HCT116 (cell line): ENCODE results near the gene SUPT5H. TPM values are rescaled to one million over a fixed set of nuclear protein-coding genes. Genes with fewer than 3 reads are reported as not detected.
A peak's percentile ranks its signal among the peaks of the same experiment; 100 is the strongest.

Source experiments
- ATAC-seq: fragments of 200-7000 bp; cut with Tn5 transposase; 2 replicates; pipeline ENCODE4 v1.9.1; 2020; ENCODE audit warnings: mild to moderate bottlenecking, moderate library complexity
- BruUV-seq: library from RNA; stranded (reverse); fragments of 400-500 nt; replicated peaks from 2 replicates; lab custom pipeline; 2021; lab: Mats Ljungman, UMichigan
- CTCF ChIA-PET: fragments of 300-600 bp; sonication (Branson Sonifier 250); formaldehyde crosslinking; loops from one replicate; lab custom pipeline; 2021; ENCODE audit warnings: antibody characterized with exemption; lab: Charles Lee
- POLR2A ChIA-PET: fragments of 300-600, 350-600 bp; sonication (Branson Sonifier 250); formaldehyde crosslinking; loops from one replicate; lab custom pipeline; 2021; ENCODE audit warnings: antibody characterized with exemption; lab: Charles Lee
- RAD21 ChIA-PET, 2 experiments: fragments of 300-600 bp; sonication (Branson Sonifier 250); formaldehyde crosslinking; loops; one replicate each; lab custom pipeline; 2023; ENCODE audit warnings: low total read pairs in 2 of 2; ENCODE audit not compliant: uncharacterized antibody in 2 of 2, unreplicated experiment in 2 of 2, low non-redundant PET in 1 of 2; lab: Charles Lee
- DNase-seq: peaks from one replicate; pipeline ENCODE4 v3.0.0-alpha.2; 2010; ENCODE audit warnings: low read depth, low spot score
- H2AFZ ChIP-seq: fragments of 200-600 bp; shearing (Covaris generic), sonication (generic); 2 replicates; pipeline ENCODE4 v1.6.1; 2017; ENCODE audit warnings: low read depth, mixed run types, mixed read lengths, antibody characterized with exemption, low read length; ENCODE audit not compliant: poor library complexity, severe bottlenecking
- H3K27ac ChIP-seq: 2 replicates; pipeline ENCODE4 v1.5.1; 2012; ENCODE audit warnings: low read depth, low read length
- H3K27me3 ChIP-seq: fragments of 200-600 bp; sonication (generic); 2 replicates; pipeline ENCODE4 v1.6.1; 2016; ENCODE audit warnings: mixed run types, low read length, mixed read lengths; ENCODE audit not compliant: insufficient read depth
- H3K36me3 ChIP-seq, 2 experiments: fragments of 200-500 bp in 1 of 2; fragments of 200-600 bp in 1 of 2; sonication (Bioruptor generic) in 1 of 2; sonication (generic) in 1 of 2; 2 replicates each; pipeline versions ENCODE4 v1.5.1 to v1.6.1; 2014 to 2016; ENCODE audit warnings: low read length in 2 of 2, inconsistent platforms in 1 of 2, mixed read lengths in 1 of 2, mixed run types in 1 of 2; ENCODE audit not compliant: insufficient read depth in 2 of 2, control insufficient read depth in 1 of 2
- H3K4me1 ChIP-seq, 2 experiments: fragments of 200-600 bp in 1 of 2; sonication (generic) in 1 of 2; 2 replicates each; pipeline versions ENCODE4 v1.5.1 to v1.6.1; 2012 to 2017; ENCODE audit warnings: low read length in 2 of 2, inconsistent platforms in 1 of 2, mild to moderate bottlenecking in 1 of 2, mixed read lengths in 1 of 2, mixed run types in 1 of 2, moderate library complexity in 1 of 2; ENCODE audit not compliant: insufficient read depth in 2 of 2, control insufficient read depth in 1 of 2
- H3K4me2 ChIP-seq: fragments of 200-600 bp; sonication (generic); 2 replicates; pipeline ENCODE4 v1.6.1; 2017; ENCODE audit warnings: mixed run types, low read length, mixed read lengths
- H3K4me3 ChIP-seq, 2 experiments: fragments of 200-600 bp in 1 of 2; sonication (generic) in 1 of 2; replicated peaks in 1 of 2; 2 replicates each; pipeline ENCODE4 v1.5.1; 2011 to 2016; ENCODE audit warnings: low read length in 2 of 2, control low read depth in 1 of 2, low read depth in 1 of 2, mild to moderate bottlenecking in 1 of 2, mixed read lengths in 1 of 2, mixed run types in 1 of 2
- H3K79me2 ChIP-seq: fragments of 200-600 bp; sonication (generic); 2 replicates; pipeline ENCODE4 v1.6.1; 2017; ENCODE audit warnings: mild to moderate bottlenecking, mixed run types, low read length, moderate library complexity, mixed read lengths; ENCODE audit not compliant: insufficient read depth
- H3K9ac ChIP-seq: fragments of 200-600 bp; sonication (generic); 2 replicates; pipeline ENCODE4 v1.6.1; 2016; ENCODE audit warnings: low read length, mixed read lengths
- H3K9me2 ChIP-seq: fragments of 200-600 bp; sonication (generic), shearing (Covaris generic); 2 replicates; pipeline ENCODE4 v1.6.1; 2017; ENCODE audit warnings: mixed run types, mild to moderate bottlenecking, moderate library complexity; ENCODE audit not compliant: insufficient read depth
- H3K9me3 ChIP-seq, 2 experiments: fragments of 200-500 bp in 1 of 2; fragments of 200-600 bp in 1 of 2; sonication (Bioruptor generic) in 1 of 2; sonication (generic) in 1 of 2; 2 replicates each; pipeline ENCODE4 v1.6.1; 2014 to 2017; ENCODE audit warnings: low read length in 2 of 2, mixed read lengths in 2 of 2, inconsistent platforms in 1 of 2, low read depth in 1 of 2, mild to moderate bottlenecking in 1 of 2, mixed run types in 1 of 2, moderate library complexity in 1 of 2; ENCODE audit not compliant: control insufficient read depth in 1 of 2, insufficient read depth in 1 of 2
- H4K20me1 ChIP-seq: fragments of 200-600 bp; sonication (generic), shearing (Covaris generic); 2 replicates; pipeline ENCODE4 v1.6.1; 2017; ENCODE audit warnings: mixed run types, mild to moderate bottlenecking, moderate library complexity; ENCODE audit not compliant: insufficient read depth
- ATF3 ChIP-seq: IDR thresholded peaks from 2 replicates; pipeline ENCODE4 v1.6.1; 2012
- CBX3 ChIP-seq: IDR thresholded peaks from 2 replicates; pipeline ENCODE4 v1.6.1; 2012; ENCODE audit warnings: low read depth
- CEBPB ChIP-seq: IDR thresholded peaks from 2 replicates; pipeline ENCODE4 v1.6.1; 2012; ENCODE audit warnings: low read depth
- CTCF ChIP-seq, 3 experiments: fragments of 200-600 bp in 1 of 3; sonication (generic) in 1 of 3; IDR thresholded peaks in 2 of 3; conservative IDR thresholded peaks in 1 of 3; 2 replicates each; pipeline ENCODE4 v1.5.1; 2012 to 2017; ENCODE audit warnings: low read depth in 2 of 3, low read length in 2 of 3, antibody characterized with exemption in 1 of 3, borderline replicate concordance in 1 of 3, control low read depth in 1 of 3, mild to moderate bottlenecking in 1 of 3, mixed read lengths in 1 of 3, mixed run types in 1 of 3, moderate library complexity in 1 of 3; ENCODE audit not compliant: insufficient read depth in 1 of 3
- EGR1 ChIP-seq: IDR thresholded peaks from 2 replicates; pipeline ENCODE4 v1.6.1; 2012; ENCODE audit warnings: low read depth
- EZH2 ChIP-seq: fragments of 200-600 bp; sonication (generic); IDR thresholded peaks from 2 replicates; pipeline ENCODE4 v1.6.1; 2017; ENCODE audit warnings: antibody characterized with exemption, mixed run types
- EZH2phosphoT487 ChIP-seq: fragments of 200-600 bp; IDR thresholded peaks from 2 replicates; pipeline ENCODE4 v1.6.1; 2018; ENCODE audit warnings: antibody characterized with exemption, borderline replicate concordance
- JUND ChIP-seq: IDR thresholded peaks from 2 replicates; pipeline ENCODE4 v1.6.1; 2012
- MAX ChIP-seq: IDR thresholded peaks from 2 replicates; pipeline ENCODE4 v1.6.1; 2012
- POLR2A ChIP-seq: IDR thresholded peaks from 2 replicates; pipeline ENCODE4 v1.7.0; 2011; ENCODE audit warnings: borderline replicate concordance; ENCODE audit not compliant: insufficient read depth, insufficient read length; ENCODE audit errors: extremely low read depth
- POLR2AphosphoS5 ChIP-seq: IDR thresholded peaks from 2 replicates; pipeline ENCODE4 v1.6.1; 2011; ENCODE audit warnings: mild to moderate bottlenecking, low read depth, low read length, moderate library complexity
- RAD21 ChIP-seq: IDR thresholded peaks from 2 replicates; pipeline ENCODE4 v1.6.1; 2012; ENCODE audit warnings: low read depth, mild to moderate bottlenecking
- REST ChIP-seq: IDR thresholded peaks from 2 replicates; pipeline ENCODE4 v1.6.1; 2012; ENCODE audit warnings: low read depth
- SIN3A ChIP-seq: IDR thresholded peaks from 2 replicates; pipeline ENCODE4 v1.6.1; 2012; ENCODE audit warnings: low read depth
- SP1 ChIP-seq: IDR thresholded peaks from 2 replicates; pipeline ENCODE4 v1.6.1; 2012; ENCODE audit warnings: low read depth
- SRF ChIP-seq: IDR thresholded peaks from 2 replicates; pipeline ENCODE4 v1.6.1; 2012; ENCODE audit warnings: low read depth
- TCF7L2 ChIP-seq: IDR thresholded peaks from 2 replicates; pipeline ENCODE4 v1.7.0; 2011; ENCODE audit warnings: borderline replicate concordance, inconsistent platforms; ENCODE audit not compliant: insufficient read depth, insufficient read length; ENCODE audit errors: extremely low read depth
- ZBTB33 ChIP-seq: IDR thresholded peaks from 2 replicates; pipeline ENCODE4 v1.6.1; 2011; ENCODE audit warnings: mild to moderate bottlenecking, low read length, moderate library complexity; ENCODE audit not compliant: insufficient replicate concordance; ENCODE audit errors: extremely low read depth
- ZNF274 ChIP-seq: fragments of 200-500 bp; sonication (Bioruptor generic); IDR thresholded peaks from 2 replicates; pipeline ENCODE4 v1.6.1; 2014; ENCODE audit warnings: mild to moderate bottlenecking, low read depth, low read length, inconsistent platforms
- intact Hi-C: fragments of 100-400 bp; cut with micrococcal nuclease; formaldehyde crosslinking; loops from 2 replicates; pipeline ENCODE4 v1.10.0; 2022
- total RNA-seq: library from RNA; stranded (reverse); gene quantifications from one replicate; pipeline ENCODE4 v1.2.1, GENCODE V29; 2021; ENCODE audit not compliant: unreplicated experiment

The SUPT5H gene
- total RNA-seq, 1 experiment from 2014 or later: 120 TPM

GRCh38 chr19:39502640-39503417 lies 57.4 kb downstream of the SUPT5H start:
- ChIA-PET CTCF (interaction anchor here (0.6 to 1.3 kb wide), 4 partner anchors 15 to 67 kb away, joined by 3 to 5 read pairs (median 4); partner anchors contain the start of gene RPS16), RAD21 (no interaction called here), POLR2A (no interaction called here)
- ATAC-seq: peak; percentile 87
- DNase-seq: peak; percentile 66
- Histone ChIP-seq H4K20me1 (no peaks in the 10 kb centered on the region), H3K9me2 (no peaks in the 10 kb centered on the region), H3K4me1 (peaks cover 0 to 4% of the 10 kb centered on the region in 2 experiments; a peak in 1 of 4 replicates), H3K27me3 (no peaks in the 10 kb centered on the region), H3K4me3 (no peak overlapping the region), H3K9me3 (no peaks in the 10 kb centered on the region), H3K4me2 (no peak overlapping the region), H2AFZ (peak overlapping the region; percentile 61), H3K36me3 (no peaks in the 10 kb centered on the region), H3K9ac (no peak overlapping the region), H3K27ac (no peak overlapping the region), H3K79me2 (no peaks in the 10 kb centered on the region)
- BruUV-seq: no TSS peak
- intact Hi-C loops: no loop called here
- TF ChIP-seq TCF7L2 (no peak), EZH2phosphoT487 (no peak), ZBTB33 (no peak), ZNF274 (no peak), POLR2A (no peak), CEBPB (no peak), ATF3 (no peak), EZH2 (no peak), EGR1 (no peak), SP1 (no peak), RAD21 (no peak; the same call in 1 of the 2 replicates), SRF (no peak), CTCF (IDR thresholded peaks at IDR 0.05 in 2 of 3, conservative IDR thresholded peaks at IDR 0.05 in 1 of 3; ENCODE audit: borderline replicate concordance in 1 of 3, insufficient read depth in 1 of 3, low read depth in 2 of 3, low read length in 2 of 3) (peak; percentile 42 to 72 (median 72); a peak in 5 of 6 replicates), MAX (peak; percentile 99), SIN3A (no peak), REST (no peak), JUND (no peak), POLR2AphosphoS5 (peak; percentile 26; the same call in 1 of the 2 replicates), CBX3 (peak; percentile 88)
